ENCODE data around the gene SGSM2.

SGSM2 gene

DNA sequence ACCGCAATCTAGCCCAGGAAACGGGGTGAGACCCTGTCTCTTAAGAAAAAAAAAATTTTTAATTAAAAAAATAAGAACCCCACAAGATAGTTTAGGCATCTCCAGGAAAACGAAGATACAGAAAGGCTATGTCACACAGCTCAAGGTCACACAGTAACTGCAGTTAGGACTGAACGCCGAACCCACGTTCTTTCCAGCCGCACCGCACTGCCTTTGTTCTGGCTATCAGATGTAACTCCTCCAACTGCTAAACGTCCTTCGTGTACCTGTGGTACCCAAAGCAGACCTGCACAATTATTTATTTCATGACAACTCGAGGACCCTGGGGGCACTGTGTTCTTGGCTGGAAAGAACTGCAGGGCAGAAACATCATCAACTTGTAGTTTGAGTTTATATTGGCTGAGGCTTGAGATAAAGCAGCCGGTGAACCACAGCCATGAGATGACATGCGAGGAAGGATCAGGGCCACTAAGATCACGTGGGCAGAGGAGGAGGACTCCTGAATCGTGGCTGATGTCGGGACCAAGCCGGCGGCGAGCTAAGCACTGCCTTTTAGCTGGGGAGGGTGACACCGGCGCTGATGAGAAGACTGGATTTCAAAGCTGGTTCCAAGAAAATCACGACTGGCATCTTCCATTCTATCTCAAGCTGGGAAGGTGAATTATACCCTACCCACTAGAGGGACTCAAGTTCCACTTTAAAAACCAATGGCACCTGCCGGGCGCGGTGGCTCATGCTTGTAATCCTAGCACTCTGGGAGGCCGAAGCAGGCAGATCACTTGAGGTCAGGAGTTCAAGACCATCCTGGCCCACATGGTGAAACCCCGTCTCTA is 84.2 kb downstream of the SGSM2 start:
- Histone ChIP-seq H3K27me3 (ENCODE audit: low read length) (no peaks in the 10 kb centered on the region), H3K4me2 (ENCODE audit: low read depth, low read length, poor library complexity, severe bottlenecking) (no peak overlapping the region), H4K20me1 (ENCODE audit: low read depth, low read length) (no peaks in the 10 kb centered on the region), H3K9ac (ENCODE audit: low read length) (no peak overlapping the region), H3K79me2 (ENCODE audit: insufficient read depth, low read length) (no peaks in the 10 kb centered on the region), H3F3A (ENCODE audit: insufficient read depth) (peaks cover 4% of the 10 kb centered on the region), H3K4me3 (ENCODE audit: insufficient read depth, low read length, poor library complexity, severe bottlenecking) (no peak overlapping the region), H3K9me2 (replicated peaks; ENCODE audit: insufficient read depth, low read length) (no peaks in the 10 kb centered on the region), H3K36me3 (ENCODE audit: low read length) (no peaks in the 10 kb centered on the region), H2AFZ (ENCODE audit: low read depth, low read length, severe bottlenecking) (no peak overlapping the region), H3K9me3 (ENCODE audit: insufficient read depth, low read length) (no peaks in the 10 kb centered on the region), H3K27ac (ENCODE audit: low read depth, low read length) (no peak overlapping the region)
- TF ChIP-seq, protein P1, sequence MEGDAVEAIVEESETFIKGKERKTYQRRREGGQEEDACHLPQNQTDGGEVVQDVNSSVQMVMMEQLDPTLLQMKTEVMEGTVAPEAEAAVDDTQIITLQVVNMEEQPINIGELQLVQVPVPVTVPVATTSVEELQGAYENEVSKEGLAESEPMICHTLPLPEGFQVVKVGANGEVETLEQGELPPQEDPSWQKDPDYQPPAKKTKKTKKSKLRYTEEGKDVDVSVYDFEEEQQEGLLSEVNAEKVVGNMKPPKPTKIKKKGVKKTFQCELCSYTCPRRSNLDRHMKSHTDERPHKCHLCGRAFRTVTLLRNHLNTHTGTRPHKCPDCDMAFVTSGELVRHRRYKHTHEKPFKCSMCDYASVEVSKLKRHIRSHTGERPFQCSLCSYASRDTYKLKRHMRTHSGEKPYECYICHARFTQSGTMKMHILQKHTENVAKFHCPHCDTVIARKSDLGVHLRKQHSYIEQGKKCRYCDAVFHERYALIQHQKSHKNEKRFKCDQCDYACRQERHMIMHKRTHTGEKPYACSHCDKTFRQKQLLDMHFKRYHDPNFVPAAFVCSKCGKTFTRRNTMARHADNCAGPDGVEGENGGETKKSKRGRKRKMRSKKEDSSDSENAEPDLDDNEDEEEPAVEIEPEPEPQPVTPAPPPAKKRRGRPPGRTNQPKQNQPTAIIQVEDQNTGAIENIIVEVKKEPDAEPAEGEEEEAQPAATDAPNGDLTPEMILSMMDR (IDR thresholded peaks at IDR 0.05; ENCODE audit: insufficient read depth, low read length, poor library complexity, severe bottlenecking), result no peak
- TF ChIP-seq EZH2phosphoT487 (conservative IDR thresholded peaks at IDR 0.05; ENCODE audit: low read length), result no peak

DNA sequence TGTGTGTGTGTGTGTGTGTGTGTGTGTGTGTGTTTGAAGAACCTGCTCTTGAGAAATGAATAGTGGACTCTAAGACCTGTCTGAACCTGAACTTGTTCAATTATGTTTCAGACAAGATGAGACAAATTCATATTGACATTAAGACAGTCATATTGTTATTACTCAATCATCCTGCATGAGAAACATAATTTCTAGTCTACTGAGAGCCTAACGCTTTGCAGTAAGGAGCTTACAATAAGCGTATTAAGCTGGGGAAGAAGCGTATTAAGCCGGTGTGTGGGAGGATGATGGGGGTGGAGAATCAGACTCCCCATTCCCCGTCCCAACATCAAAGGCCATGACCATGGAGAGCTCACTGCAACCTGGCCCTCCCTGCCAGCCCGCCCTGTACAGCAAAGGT is 86.0 kb downstream of the SGSM2 start:
- Histone ChIP-seq H3K4me3 (ENCODE audit: insufficient read depth, low read length, poor library complexity, severe bottlenecking) (no peak overlapping the region), H3K9me2 (replicated peaks; ENCODE audit: insufficient read depth, low read length) (no peaks in the 10 kb centered on the region), H2AFZ (ENCODE audit: low read depth, low read length, severe bottlenecking) (no peak overlapping the region), H3K27ac (ENCODE audit: low read depth, low read length) (no peak overlapping the region), H3K79me2 (ENCODE audit: insufficient read depth, low read length) (no peaks in the 10 kb centered on the region), H4K20me1 (ENCODE audit: low read depth, low read length) (no peaks in the 10 kb centered on the region), H3K9ac (ENCODE audit: low read length) (no peak overlapping the region), H3F3A (ENCODE audit: insufficient read depth) (no peaks in the 10 kb centered on the region), H3K27me3 (ENCODE audit: low read length) (no peaks in the 10 kb centered on the region), H3K4me2 (ENCODE audit: low read depth, low read length, poor library complexity, severe bottlenecking) (no peak overlapping the region), H3K9me3 (ENCODE audit: insufficient read depth, low read length) (no peaks in the 10 kb centered on the region), H3K36me3 (ENCODE audit: low read length) (peaks cover 3% of the 10 kb centered on the region; the same call in 1 of the 2 replicates)
- TF ChIP-seq, protein P1 (IDR thresholded peaks at IDR 0.05; ENCODE audit: insufficient read depth, low read length, poor library complexity, severe bottlenecking), result no peak
- TF ChIP-seq EZH2phosphoT487 (conservative IDR thresholded peaks at IDR 0.05; ENCODE audit: low read length), result no peak

DNA sequence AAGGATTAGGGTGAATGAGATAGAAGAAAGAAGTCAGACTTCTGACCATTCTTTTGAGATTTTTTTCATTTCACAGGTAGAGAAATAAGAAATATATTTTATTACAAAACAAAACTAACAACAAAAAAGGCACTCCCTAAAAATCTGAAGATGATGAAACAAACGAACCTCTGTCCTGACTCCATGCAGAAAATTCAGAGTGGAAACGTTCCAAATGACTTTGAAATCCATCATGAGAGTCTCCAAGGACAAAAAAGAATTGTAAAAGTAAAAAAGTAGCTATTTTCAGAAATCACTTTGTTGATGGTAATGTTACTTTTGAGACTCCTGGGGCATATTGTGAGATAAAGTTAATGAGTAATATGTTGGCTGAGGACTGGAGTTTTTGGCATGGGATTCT is 89.9 kb downstream of the SGSM2 start:
- no peaks in the 10 kb centered on the region for H3K79me2 ChIP-seq (ENCODE audit: insufficient read depth, low read length)
- no peak for TF ChIP-seq EZH2phosphoT487 (conservative IDR thresholded peaks at IDR 0.05; ENCODE audit: low read length)
- TF ChIP-seq, protein P1 (IDR thresholded peaks at IDR 0.05; ENCODE audit: insufficient read depth, low read length, poor library complexity, severe bottlenecking), result no peak
- H3K4me3 ChIP-seq (ENCODE audit: insufficient read depth, low read length, poor library complexity, severe bottlenecking), result no peak overlapping the region
- peaks cover 3% of the 10 kb centered on the region; the same call in 1 of the 2 replicates for H3K36me3 ChIP-seq (ENCODE audit: low read length)
- no peaks in the 10 kb centered on the region for H3K9me2 ChIP-seq (replicated peaks; ENCODE audit: insufficient read depth, low read length)
- no peaks in the 10 kb centered on the region for H3K9me3 ChIP-seq (ENCODE audit: insufficient read depth, low read length)
- no peaks in the 10 kb centered on the region for H3F3A ChIP-seq (ENCODE audit: insufficient read depth)
- no peak overlapping the region for H3K27ac ChIP-seq (ENCODE audit: low read depth, low read length)
- no peak overlapping the region for H3K4me2 ChIP-seq (ENCODE audit: low read depth, low read length, poor library complexity, severe bottlenecking)
- no peak overlapping the region for H2AFZ ChIP-seq (ENCODE audit: low read depth, low read length, severe bottlenecking)
- no peaks in the 10 kb centered on the region for H3K27me3 ChIP-seq (ENCODE audit: low read length)
- no peak overlapping the region for H3K9ac ChIP-seq (ENCODE audit: low read length)
- no peaks in the 10 kb centered on the region for H4K20me1 ChIP-seq (ENCODE audit: low read depth, low read length)
